A172 (cell line): ENCODE measurements around the gene ALCAM. TPM values are rescaled to one million over a fixed set of nuclear protein-coding genes. Genes with fewer than 3 reads are reported as not detected.

Experiments used
- DNase-seq: peaks from one replicate; pipeline ENCODE4 v3.0.0-alpha.2; 2015; ENCODE audit warnings: low spot score
- total RNA-seq: library from RNA; depleted of rRNA; stranded (reverse); fragments of >200 nt; shearing (Covaris generic); gene quantifications from 2 replicates; pipeline ENCODE4 v1.2.3, GENCODE V29; 2014

The ALCAM gene
- total RNA-seq, 1 experiment from 2014 or later: 102 TPM

DNA sequence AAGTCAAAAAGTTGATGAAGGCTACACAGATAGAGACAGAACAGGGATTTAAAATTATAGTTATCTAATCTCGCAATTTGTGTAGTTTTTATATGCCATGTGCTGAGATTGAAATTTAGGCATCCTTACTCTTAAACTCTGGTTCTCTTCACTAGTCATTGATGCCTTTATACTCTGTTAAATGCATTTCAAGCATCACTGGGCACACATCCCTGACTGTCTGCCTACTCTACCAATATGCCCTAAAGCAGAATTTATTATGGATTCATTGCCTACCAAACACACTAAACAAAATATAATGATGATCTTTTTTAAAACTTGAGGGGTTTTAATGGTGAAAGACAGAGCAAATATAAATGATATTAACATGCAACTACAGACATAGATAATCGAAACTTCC is 10.3 kb upstream of the ALCAM start:
- no peak for DNase-seq

DNA sequence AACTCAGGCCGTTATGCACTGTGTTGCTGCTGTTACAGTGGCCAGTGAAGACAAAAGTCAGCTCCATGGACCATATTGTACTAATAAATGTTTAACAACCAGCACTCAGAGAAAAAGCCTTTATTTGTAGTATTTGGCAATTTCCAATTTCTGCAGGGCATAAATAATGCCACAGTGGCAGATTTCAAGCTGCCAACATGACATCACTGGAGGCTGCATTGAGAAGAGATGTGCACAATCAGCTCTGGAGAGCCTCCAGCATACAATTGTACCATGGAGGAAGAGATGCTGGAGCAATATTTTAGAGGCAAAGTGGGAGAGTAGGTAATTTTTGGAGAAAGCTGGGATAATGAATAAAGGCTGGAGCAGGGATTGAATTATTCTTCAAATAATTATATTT is 9.7 kb upstream of the ALCAM start:
- DNase-seq: no peak

DNA sequence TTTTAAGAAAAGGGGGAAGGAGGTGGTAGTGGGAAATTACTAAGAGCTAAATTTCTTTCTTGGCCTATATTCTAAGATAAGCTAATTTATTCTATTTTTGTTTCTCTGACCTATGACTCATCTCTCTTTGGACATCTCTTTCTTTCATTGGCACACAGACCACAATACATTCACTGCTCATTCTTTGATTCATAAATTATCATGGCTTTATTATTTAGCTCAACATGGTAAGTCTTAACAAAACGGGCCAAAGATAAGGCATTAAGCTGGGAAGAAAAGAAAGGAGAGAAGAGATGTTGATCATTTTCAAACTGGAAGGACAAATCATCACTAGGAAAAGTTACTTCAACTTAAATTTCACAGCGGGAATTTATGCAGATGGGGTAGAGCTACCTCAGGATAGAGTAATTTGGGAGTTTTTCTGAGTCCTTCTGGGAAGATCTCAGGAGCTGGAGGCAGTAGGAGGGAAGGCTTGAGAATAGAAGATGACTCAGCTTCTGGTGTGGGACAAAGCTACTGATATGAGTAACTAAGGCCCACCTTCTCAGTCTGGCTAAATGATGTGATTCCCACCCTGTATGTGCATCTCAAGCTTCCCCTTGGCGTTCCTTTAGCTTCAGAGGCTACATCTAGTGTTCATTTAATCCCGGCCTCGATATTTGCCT is 7.5 kb upstream of the ALCAM start:
- peak; percentile 79 for DNase-seq

DNA sequence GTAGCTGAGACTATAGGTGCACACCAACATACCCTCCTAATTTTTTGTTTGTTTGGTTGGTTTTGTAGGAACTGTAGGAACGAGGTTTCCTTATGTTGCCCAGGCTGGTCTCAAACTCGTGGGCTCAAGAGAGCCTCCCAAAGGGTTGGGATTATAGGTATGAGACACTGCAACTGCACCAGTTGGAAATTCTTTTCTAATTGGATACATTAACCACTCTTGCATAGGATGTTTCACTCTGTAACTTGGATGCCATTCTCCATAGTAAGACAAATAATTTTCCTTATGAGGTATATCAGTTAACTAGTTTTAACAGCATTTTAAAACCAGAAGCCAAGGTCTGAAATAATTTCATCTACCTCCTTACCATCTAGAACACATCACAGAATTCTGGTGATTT is 6.7 kb upstream of the ALCAM start:
- DNase-seq: peak; percentile 6

DNA sequence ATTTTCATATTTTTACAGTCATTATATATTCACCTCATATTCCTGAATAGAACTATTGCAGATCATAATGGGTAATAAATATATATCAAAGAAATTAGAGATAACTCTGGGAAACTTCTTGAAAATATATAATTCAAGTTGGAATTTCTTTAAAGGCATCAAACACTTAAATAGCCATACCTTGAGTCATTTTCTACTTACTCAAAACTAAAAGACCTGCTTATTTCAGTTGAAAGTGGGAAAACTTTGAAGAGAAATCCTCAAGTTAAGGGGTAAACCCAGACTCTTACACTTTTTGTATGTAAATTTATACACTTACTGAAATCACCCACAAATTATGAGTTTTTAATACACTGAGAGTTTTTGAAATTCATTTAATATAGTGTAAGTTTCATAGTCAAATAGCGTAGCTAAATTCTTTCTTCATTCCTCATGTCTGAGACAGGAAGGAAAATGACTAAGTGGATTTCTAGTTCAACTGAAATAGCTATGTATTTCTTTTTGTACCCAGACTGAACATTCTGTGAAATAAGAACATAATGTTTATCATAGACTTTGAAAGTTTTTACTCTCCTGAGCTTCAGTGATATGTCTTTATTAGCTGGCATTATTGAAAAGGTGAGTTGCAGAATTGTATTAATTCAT is 4.6 kb upstream of the ALCAM start:
- DNase-seq: peak; percentile 52

DNA sequence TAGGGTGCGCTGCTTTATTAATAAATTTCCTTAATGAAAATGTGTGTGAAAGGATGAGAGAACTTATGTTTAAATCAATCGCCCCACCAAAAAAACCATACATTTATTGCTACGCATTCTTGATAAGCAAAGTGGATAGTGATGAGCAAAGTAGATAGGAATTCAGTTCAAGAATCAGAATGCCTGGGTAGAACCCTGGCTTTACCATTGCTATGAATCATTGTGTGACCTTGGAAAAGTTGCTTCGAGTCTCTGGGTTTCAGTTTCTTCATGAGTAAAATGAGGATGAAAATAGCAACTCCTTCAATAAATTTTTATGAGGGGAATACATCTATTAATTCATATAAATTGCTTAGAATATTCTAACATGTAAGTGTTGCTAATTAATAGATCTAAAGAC is 2.6 kb upstream of the ALCAM start:
- DNase-seq: peak; percentile 72

DNA sequence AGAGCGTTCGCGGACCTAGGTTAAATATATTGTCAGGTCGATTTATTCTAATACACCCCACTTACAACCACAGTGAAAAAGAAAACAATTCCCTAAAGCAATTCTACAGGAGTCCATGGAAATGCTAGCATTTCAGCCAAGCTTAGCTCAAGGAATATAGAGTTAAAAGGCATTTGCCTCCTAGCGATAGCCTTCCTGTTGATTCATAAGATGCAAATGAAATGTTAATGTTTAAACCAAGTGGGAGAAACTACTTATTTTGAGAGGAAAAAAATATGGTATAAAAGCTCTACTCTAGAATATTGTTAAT is 1.7 kb upstream of the ALCAM start:
- DNase-seq: peak; percentile 25

DNA sequence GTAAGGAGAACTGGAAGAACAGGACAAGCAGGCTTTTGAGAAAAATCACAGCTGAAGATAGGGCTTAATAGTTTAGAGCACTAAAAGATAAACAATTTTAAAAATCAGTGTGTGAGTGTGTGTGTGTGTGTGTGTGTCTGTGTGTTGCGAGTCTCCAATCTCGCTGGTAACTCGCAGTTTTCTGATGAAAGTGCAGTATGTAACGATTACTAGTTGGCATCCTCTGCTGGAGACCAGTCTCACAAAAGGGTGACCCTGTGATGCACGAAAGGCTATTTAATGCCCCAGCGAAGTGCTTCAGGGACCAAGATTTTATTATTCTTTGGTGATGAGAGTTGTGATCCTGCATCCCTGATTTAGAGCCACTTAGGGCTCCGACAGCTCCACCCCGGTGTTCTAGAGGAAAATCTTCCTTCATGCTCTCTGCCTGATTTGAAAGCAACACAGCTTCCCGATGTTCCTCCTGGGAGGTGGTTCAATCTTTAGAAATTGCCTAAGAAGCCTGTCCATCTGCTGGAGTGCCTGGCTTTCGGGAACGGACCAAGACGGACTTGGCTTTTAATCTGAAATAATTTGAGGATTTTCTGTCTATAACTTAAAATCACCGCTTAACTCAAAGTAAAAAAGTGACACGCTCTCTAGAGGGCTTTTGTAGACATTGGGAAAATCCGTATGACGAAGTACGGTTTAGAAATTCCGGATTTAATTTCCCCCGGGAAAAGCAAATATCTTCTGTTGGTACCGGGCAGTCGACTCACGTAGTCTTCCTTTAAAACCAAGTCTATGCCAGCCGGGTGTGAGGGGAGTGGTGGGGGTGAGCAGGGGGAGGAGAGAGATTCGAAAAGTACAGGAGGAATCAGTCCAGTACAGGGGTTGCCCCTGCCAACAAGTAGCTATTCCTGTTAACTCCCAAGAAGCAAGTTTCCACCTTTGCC is 1.1 kb upstream of the ALCAM start:
- DNase-seq: peak; percentile 56

DNA sequence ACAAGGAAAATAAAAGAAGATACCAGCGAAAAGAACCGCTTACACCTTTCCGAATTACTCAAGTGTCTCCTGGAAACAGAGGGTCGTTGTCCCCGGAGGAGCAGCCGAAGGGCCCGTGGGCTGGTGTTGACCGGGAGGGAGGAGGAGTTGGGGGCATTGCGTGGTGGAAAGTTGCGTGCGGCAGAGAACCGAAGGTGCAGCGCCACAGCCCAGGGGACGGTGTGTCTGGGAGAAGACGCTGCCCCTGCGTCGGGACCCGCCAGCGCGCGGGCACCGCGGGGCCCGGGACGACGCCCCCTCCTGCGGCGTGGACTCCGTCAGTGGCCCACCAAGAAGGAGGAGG is 325 bp downstream of the ALCAM start:
- peak; percentile 12 for DNase-seq

DNA sequence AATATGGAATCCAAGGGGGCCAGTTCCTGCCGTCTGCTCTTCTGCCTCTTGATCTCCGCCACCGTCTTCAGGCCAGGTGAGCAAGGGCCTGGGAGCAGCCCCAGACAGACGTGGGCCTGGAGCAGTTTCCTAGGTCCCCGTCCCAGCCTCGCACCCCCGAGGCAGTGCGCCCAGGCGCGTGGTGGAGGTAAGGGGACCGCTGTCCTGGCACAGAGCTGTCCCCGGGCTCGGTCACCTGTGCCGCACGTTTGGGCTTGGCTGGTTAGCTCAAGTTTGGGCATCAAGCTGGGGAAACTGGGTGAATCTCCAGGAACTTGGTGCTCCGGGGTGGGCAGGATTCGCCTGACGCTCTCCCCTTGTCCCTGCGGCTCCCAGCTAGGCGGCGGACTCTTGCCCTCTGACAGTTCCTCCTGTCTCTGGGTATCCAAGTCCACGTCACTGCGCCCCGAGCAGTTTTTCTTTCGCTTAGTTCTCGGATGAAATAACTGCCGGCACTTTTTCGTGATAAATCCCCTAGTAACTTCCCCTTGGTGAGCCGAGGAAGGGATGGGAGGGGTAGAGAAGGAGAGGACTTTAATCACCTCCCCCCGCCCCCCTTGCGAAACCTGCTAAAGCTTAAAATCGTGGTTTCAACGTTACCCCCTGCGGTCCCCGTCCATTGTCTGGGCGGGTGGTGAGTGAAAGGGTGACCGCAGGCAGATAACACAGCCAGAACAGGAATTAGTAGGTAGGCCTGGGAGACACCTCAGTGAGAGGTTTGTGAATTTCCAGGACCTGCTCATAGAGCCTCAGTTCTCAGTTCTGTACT is 901 bp downstream of the ALCAM start:
- peak; percentile 66 for DNase-seq

DNA sequence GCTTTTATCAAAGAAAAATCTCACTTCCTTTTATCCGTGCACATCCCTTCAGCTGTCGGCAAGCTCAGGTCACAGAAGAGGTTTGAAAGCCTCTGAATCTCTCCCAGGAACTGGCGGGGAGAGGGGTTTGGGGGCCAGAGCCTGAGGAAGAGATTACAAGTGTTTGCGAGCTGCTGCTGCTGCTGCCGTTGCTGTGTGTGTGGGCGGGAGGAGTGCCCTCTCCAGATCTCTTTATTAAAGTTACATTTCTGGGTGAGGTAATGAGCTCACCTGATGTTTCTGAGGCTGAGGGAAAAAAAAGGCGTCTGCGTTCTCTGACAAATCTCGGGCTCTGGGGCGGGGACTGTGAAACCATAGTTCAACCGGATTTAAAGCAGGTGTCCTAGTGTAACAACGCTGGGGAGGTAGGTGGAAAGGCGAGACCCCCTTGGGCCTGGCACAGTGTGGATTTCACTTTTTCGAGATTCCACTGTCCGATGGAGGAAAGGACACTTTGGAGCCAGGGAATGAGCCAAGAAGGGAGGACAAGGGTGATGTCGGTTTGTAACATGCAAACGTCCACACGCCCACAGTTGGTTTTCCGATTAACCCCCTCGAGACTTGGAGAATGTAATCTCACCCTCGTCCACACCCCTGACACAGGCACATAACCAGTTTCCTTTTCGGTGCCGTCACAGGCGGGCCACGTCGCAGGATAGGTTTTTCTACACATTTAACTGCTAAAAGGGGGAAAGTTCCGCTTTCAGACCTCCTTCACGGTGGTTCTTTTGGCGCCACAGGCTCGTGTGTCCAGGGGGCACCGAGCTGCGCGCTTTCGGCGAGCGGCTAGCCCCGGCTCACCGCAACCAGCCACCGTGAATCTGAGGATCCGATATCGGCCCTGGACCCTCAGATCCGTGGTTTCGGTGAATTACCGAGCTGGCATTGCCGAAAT is 2.1 kb downstream of the ALCAM start:
- peak; percentile 59 for DNase-seq

DNA sequence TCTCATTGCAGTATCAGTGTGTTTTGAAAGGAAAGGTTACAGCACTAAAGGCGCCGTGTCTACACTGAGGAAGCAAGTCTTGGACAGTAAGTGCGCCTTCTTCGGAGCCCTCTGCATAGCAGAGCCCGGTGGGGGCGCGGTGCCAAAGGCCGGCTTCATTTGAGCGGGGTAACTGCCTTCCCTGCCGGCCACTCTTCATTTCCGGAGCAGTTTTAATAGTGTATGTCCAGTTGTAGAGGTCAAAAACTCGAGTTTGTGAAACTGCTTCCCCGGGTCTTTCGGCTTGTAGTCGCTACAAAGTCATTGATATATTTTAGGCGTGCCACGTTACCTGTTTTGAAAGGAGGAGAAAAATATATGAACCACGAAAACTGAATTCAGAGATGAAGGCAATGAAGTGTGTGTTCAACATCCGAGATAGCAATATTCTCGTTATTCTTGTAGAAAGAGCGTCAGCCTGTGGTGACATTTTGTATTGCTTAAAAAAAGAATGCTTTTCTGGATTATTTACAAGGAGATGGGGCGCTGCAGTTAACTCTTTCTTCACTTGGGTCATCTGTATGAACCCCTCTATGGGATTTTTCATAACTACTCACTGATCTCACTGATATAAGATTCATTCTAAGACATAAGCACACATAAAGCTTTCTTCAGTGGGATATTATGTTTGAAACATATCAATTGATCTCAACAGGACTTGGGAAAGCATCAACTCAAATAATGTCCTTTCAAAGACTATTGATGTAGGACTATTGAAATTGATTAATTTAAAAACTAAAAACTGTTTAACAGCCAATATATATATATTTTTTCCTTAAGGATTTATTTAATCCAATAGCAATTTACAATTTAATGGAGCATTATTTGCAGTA is 3.0 kb downstream of the ALCAM start:
- DNase-seq: peak; percentile 75

DNA sequence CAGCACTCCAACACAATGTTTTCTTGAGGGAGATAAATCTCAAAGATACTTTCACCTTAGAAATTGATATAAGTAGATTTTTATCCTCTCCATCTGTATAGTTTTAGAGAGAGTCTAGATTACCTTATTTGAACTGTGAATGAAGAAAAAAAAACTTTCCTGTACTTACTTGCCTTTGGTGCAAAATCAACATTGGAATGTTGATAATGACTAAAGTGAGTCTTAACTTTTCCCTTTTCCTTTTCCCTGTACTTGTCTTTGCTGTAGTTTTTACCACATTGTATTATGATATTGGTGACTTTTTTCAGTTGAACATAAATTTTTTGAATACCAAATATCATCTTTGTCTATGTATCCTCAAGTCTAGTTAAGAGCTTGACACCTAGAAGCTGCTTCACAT is 6.7 kb downstream of the ALCAM start:
- DNase-seq: no peak

DNA sequence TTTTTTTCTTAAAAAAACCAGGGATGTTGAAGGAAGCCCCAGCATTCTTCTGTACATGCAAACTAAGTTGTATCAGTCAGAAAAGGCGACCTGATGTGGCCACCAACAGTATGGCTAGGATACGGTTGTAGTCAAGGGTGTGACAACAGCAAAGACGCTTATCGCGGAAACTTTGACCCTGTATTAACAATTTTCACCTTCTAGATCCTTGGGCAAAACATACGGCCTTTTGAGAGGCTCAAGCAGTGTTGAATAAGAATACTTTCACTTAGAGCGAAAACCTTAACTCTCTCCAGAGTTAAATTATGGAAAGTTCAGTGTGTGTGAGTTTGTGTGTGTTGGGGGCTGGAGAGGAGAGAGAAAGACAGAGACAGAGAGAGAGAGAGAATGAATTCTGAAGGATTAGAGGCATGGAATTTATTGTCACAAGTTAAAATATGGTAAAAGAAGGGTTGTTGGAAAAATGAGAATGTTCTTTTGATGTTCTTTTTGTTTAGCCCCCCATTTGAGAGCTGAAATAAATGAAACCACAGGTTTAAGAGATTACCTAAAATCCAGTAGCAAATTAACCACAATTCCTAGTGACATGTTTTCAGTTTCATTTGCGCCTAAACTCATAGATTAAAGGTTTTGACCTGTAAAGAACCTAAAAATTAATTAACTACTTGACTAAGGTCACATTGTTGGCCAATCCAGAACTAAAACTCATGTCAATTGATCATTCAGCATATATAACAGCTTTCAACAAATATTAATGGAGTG is 9.2 kb downstream of the ALCAM start:
- DNase-seq: no peak

DNA sequence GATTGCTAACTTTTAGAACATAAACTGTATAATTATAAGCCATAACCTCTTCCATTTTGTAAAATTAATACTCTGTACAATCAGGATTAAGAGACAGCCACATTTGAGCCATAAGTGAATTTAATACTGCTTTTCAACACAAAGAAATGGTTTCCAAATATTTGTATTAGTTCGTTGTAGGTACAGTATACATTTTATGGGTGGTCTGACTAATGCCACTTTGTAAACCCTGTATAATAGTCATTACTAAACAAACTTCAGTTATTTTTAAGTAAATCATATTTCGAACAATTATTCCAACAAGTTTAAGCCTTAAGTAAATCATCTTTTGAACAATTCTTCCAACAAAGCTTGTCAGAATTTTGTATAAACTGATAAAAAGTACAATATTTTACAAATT is 11.0 kb downstream of the ALCAM start:
- DNase-seq: no peak

DNA sequence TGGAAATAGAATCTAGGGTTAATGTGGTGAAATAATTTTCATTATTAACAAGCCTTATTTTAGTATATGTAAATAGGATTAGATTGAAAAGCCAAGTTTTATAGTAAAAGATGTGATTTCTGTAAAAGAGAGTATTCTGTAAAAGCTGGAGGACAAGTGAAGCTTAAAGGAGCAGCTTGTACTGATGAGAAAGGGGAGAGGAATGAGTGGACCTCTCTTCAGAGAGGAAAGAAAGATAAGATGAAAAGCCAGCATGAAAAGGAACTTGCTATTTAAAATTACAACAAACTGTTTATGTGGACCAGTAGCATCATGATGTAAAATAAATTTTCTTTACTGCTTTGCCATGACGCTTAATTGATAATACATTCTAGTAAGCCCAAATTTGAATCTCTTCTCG is 18.5 kb downstream of the ALCAM start:
- no peak for DNase-seq

DNA sequence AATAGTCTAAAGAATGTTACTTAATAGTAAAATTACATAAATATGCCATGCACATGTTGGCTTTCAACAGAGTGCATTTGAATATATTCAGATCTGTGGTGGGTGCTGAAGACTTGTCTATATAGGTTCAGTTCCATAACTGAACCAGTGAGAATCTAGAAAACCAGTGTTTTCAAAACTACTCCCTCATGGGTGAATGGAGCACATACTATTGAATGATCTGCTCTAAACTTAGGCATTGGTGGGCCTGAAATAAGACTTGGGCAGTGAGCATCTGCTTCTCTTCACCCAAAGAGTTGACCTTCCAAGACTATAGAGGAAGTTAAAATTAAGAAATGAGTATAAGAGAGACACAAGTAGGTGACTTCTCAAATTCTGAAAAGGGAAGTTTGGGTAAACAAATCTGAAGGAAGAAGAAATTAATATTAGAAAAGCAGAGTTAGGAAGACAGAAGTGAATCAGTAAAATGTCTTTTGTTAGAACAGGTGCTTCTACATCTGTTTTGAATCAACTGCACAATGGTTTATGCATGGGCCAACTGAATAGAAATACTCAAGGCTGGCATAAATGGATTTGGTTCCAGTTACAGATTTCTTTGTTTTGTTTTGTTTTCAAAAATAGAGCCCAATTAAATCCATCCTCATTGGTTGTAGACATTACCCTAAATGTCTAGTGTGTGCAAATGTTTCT is 19.3 kb downstream of the ALCAM start:
- no peak for DNase-seq

DNA sequence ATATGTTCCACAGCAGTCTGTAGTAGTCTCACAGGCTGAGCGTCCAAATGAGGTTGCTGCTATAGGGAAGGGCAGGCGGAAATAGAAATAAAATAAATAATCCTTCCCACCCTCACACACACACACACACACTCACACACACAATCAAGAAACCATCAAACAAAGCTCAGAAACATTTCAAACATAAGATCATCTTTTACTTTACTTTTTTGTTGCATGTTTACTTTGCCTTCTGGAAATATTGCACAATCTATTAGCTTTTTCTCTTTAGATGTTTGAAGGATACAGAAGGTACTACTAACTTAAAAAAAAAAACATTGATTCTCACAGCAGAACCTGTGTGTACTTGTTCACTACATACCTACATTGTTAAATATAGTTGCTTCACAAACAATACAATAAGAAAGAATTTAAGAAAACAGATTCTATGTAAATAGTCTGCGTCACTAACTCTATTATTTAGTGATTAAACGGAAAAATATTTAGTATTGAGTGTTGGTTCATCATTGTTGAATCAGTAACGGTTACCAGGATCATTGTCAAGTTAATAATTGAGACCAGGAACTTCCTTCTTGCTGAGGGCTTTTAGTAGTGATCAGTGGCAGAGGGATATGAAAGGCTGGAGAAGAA is 20.5 kb downstream of the ALCAM start:
- DNase-seq: no peak
